Fibroblast of villous mesenchyme (primary cell): ENCODE data around the gene SALL4. TPM values are rescaled to one million over a fixed set of nuclear protein-coding genes. Genes with fewer than 3 reads are reported as not detected.
A peak's percentile ranks its signal among the peaks of the same experiment; 100 is the strongest.
"Not testable (repeated sequence)": the region's sequence is repeated elsewhere in the genome, so short reads cannot be mapped to it uniquely, and the experiment has no call there.

Experiments
- DNase-seq: peaks from one replicate; pipeline ENCODE4 v3.0.0-alpha.2; 2010; ENCODE audit warnings: low read depth
- H3K4me3 ChIP-seq: 2 replicates; pipeline ENCODE4 v1.5.1; 2011; ENCODE audit warnings: low read depth, mild to moderate bottlenecking, low read length
- CTCF ChIP-seq: IDR thresholded peaks from 2 replicates; pipeline ENCODE4 v1.5.1; 2012; ENCODE audit warnings: low read depth, mild to moderate bottlenecking, low read length; ENCODE audit not compliant: insufficient read depth
- total RNA-seq: library from RNA; depleted of rRNA; stranded (reverse); fragments of >200 nt; gene quantifications from 2 replicates; pipeline ENCODE4 v1.2.3, GENCODE V29; 2012

The SALL4 gene
- total RNA-seq, 1 donor = 0.43 TPM

GRCh38 chr20:51767867-51768758, 34.2 kb downstream of the SALL4 start, which contains the start of gene ATP9A:
Gene ATP9A (minus strand): TSS chr20:51768390. CDS start chr20:51768369, 21 bp downstream.
- peak; percentile 16 for DNase-seq
- no peak for TF ChIP-seq CTCF
- H3K4me3 ChIP-seq = peak within 1 kb of the TSS; percentile 67

DNA sequence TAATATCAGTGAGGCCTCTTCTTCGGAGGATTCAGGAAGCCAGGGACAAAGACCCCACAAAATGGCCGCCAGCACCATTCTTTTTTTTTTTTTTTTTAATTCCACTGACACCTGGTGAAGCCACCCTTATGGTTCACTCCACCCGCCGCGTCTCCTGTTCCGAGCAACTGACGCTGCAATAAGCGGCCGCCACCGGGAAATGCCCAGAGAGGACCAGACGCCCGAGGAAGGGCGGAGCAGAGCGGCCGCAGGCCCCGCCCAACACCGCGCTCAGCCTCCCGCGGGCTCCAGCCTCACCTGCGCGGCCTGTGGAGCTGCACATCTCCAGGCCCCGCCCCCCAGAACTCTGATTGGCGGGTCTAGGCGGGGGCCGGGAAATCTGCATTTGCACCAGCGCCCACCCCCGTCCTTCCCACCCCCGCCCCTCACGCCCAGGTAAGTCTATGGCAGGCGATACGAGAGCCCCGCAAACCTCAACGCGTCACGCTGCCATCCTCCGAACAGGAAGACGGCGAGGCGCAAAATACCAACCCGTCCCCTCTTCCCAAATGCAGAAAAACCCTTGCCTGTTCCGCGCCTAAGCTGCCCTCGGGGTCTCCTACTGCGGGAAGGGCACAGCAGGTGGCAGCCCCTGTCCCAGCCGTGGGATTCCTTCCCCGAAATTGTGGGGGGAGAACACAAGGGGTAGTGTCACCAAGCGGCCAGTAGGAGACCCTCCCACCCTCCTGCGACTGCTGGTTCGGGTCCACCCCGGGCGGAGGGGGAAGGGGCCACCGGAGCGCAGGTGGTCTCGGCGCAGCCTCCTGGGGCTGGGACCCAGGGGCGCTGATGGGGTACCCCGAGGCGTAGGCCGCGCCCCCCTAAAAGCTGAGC, 35.1 kb downstream of the SALL4 start:
- TF ChIP-seq CTCF = peak; percentile 27
- peak overlapping the region; percentile 67 for H3K4me3 ChIP-seq
- no peak for DNase-seq

DNA sequence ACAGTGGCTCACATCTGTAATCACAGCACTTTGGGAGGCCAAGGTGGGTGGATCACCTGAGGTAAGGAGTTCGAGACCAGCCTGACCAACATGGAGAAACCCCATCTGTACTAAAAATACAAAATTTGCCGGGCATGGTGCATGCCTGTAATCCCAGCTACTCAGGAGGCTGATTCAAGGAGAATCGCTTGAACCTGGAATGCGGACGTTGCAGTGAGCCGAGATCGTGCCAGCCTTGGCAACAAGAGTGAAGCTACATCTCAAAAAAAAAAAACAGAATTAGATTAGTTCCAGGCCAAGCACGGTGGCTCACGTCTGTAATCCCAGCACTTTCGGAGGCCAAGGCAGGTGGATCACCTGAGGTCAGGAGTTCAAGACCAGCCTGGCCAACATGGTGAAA, 36.9 kb downstream of the SALL4 start:
- not testable (repeated sequence) for H3K4me3 ChIP-seq, DNase-seq

DNA sequence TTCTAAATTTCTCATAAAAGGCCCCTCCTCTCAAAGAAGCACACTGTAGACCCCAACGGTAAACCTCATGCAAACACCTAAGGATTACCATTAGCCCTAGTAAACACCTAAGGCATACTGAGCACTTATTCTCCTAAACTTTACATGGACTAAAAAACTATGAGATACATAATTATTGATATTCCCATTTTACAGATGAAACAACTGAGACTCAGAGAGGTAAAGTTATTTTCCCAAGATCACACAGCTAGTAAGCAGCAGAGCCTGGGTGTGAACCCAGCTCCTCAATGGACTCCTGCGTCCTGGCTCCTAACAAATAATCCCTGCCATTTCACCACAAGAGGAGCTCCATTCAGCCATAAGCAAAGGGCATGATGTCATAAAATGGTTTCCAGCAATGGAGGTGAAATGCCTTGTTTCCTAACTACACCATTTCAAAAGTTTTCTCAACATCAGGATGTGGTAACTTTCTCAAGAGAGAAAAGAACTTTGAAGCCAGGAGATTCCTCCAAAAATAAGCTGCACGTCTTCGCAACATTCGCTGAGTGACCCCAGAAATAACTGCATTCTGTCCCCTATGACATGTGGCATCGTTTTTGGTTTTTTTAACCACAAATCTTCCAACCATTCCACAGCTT, 38.2 kb downstream of the SALL4 start:
- TF ChIP-seq CTCF = no peak
- no peak overlapping the region for H3K4me3 ChIP-seq
- peak; percentile 22 for DNase-seq

- TF ChIP-seq CTCF = no peak
- DNase-seq = peak; percentile 38
- no peak overlapping the region for H3K4me3 ChIP-seq
Observed at GRCh38 chr20:51760905-51761546, 41.3 kb downstream of the SALL4 start.

- no peak for DNase-seq
- no peak for TF ChIP-seq CTCF
Observed at GRCh38 chr20:51759769-51760510, 42.4 kb downstream of the SALL4 start.

More at GRCh38 chr20:51759769-51760510, 42.4 kb downstream of the SALL4 start:
- no peak overlapping the region for H3K4me3 ChIP-seq
